Measurements from ENCODE around the gene CABCOCO1.
"Not testable (repeated sequence)": the region's sequence is repeated elsewhere in the genome, so short reads cannot be mapped to it uniquely, and the experiment has no call there.

- TF ChIP-seq CTCF, POLR2A (IDR thresholded peaks at IDR 0.05): not testable (repeated sequence)
Measured at GRCh38 chr10:61725221-61725620, 62.5 kb downstream of the CABCOCO1 start.
